ENCODE data around the gene PHETA1.

DNA sequence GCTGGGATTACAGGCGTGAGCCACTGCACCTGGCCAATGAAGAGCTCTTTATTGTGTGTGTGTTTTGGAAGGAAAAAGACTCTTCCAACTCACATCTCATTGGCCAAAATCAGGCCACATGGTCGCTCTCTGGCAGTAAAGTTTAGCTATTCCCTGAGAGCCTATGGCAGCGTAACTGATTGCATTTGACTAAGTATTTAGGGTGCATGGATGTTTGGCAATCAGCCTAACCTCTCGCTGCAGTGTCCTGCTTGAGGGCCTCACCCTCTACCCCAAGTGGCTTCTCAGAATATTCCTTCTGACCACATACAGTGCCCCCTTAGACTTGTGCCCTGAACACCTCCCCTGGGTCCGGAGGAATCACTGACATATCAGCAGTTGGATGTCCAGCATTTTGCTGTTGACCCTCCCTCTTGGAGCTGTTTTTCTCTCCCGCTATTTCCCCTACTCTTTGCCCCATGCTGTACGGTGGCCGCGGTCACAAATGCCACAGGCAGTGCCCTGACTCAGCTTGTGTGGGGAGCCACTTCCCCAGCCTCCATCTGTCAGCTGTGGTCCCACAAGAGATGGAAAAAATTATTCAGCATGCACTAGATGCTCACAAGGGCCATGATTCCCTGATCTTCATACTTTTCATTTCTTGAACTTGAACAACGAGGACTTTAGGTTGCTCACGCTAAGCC, 9.5 kb downstream of the PHETA1 start:
- no peak for TF ChIP-seq CTCF (IDR thresholded peaks at IDR 0.05)
- no peak for TF ChIP-seq POLR2A (IDR thresholded peaks at IDR 0.05)

All from testis (tissue), 2 donors.